A673 (cell line): ENCODE results near the gene CPNE2.

ENCODE experiments used
- CTCF ChIP-seq: fragments of 300-800, 200-600 bp; sonication (generic); conservative IDR thresholded peaks from 2 replicates; pipeline ENCODE4 v1.5.1; 2017; ENCODE audit warnings: low read depth, mild to moderate bottlenecking, antibody characterized with exemption, low read length, moderate library complexity, mixed read lengths
- EZH2 ChIP-seq: fragments of 200-600 bp; sonication (generic); IDR thresholded peaks from 2 replicates; pipeline ENCODE4 v1.6.1; 2017; ENCODE audit warnings: borderline replicate concordance, low read depth, mild to moderate bottlenecking, mixed read lengths, antibody characterized with exemption, low read length; ENCODE audit not compliant: poor library complexity, severe bottlenecking

- TF ChIP-seq CTCF (no peak), EZH2 (no peak)
Observed at GRCh38 chr16:57150682-57151330, 58.4 kb downstream of the CPNE2 start.
